HG03097 (cell line): ENCODE data around the gene TMEM145.
A peak's percentile ranks its signal among the peaks of the same experiment; 100 is the strongest.

Experiments used
- ATAC-seq: cut with Tn5 transposase; IDR thresholded peaks from one replicate; pipeline ENCODE4 v1.9.1; 2021; ENCODE audit not compliant: unreplicated experiment, low FRiP score

Gene TMEM145

GRCh38 chr19:42288881-42289555 lies 24.1 kb upstream of the TMEM145 start:
- ATAC-seq, result no peak

- no peak for ATAC-seq
Measured at GRCh38 chr19:42289556-42290041, 23.5 kb upstream of the TMEM145 start.

- no peak for ATAC-seq
Measured at GRCh38 chr19:42290136-42290522, 23.0 kb upstream of the TMEM145 start.

- no peak for ATAC-seq
Measured at GRCh38 chr19:42290523-42291434, 22.3 kb upstream of the TMEM145 start.

- no peak for ATAC-seq
Measured at GRCh38 chr19:42291435-42291810, 21.7 kb upstream of the TMEM145 start.

GRCh38 chr19:42292042-42292960 lies 20.8 kb upstream of the TMEM145 start:
- no peak for ATAC-seq

- ATAC-seq, result no peak
Measured at GRCh38 chr19:42292963-42293362, 20.1 kb upstream of the TMEM145 start.

GRCh38 chr19:42293540-42293939 lies 19.6 kb upstream of the TMEM145 start:
- ATAC-seq, result no peak

- no peak for ATAC-seq
Measured at GRCh38 chr19:42293948-42294347, 19.2 kb upstream of the TMEM145 start.

- no peak for ATAC-seq
Measured at GRCh38 chr19:42294471-42295137, 18.5 kb upstream of the TMEM145 start.

- ATAC-seq, result no peak
Measured at GRCh38 chr19:42295342-42295741, 17.8 kb upstream of the TMEM145 start.

- ATAC-seq, result no peak
Measured at GRCh38 chr19:42295831-42296525, 17.1 kb upstream of the TMEM145 start.

- ATAC-seq, result no peak
Measured at GRCh38 chr19:42297039-42297438, 16.1 kb upstream of the TMEM145 start.

- ATAC-seq, result peak; percentile 21
Measured at GRCh38 chr19:42301646-42302203, 11.4 kb upstream of the TMEM145 start, which contains the start of gene PRR19. Gene PRR19 (plus strand): TSS chr19:42302132. CDS start chr19:42309585, 7,453 bp downstream.

- ATAC-seq, result no peak
Measured at GRCh38 chr19:42303101-42303464, 10.0 kb upstream of the TMEM145 start.

GRCh38 chr19:42303876-42304275 lies 9.2 kb upstream of the TMEM145 start:
- ATAC-seq, result no peak

- no peak for ATAC-seq
Measured at GRCh38 chr19:42306646-42307045, 6.5 kb upstream of the TMEM145 start.

GRCh38 chr19:42309686-42310085 lies 3.4 kb upstream of the TMEM145 start:
- no peak for ATAC-seq

- no peak for ATAC-seq
Measured at GRCh38 chr19:42311657-42312056, 1.5 kb upstream of the TMEM145 start.
